ENCODE results near the gene RIPPLY3. TPM values are rescaled to one million over a fixed set of nuclear protein-coding genes. Genes with fewer than 3 reads are reported as not detected.
A peak's percentile ranks its signal among the peaks of the same experiment; 100 is the strongest.

RIPPLY3 gene
- polyA plus RNA-seq, 1 donor (not counting 4 experiments of a cell fraction or from before 2014, with no cell fraction given) = 0.05 TPM

- TF ChIP-seq EZH2 (IDR thresholded peaks at IDR 0.05; ENCODE audit: low read length) = no peak
- TF ChIP-seq, protein P1, sequence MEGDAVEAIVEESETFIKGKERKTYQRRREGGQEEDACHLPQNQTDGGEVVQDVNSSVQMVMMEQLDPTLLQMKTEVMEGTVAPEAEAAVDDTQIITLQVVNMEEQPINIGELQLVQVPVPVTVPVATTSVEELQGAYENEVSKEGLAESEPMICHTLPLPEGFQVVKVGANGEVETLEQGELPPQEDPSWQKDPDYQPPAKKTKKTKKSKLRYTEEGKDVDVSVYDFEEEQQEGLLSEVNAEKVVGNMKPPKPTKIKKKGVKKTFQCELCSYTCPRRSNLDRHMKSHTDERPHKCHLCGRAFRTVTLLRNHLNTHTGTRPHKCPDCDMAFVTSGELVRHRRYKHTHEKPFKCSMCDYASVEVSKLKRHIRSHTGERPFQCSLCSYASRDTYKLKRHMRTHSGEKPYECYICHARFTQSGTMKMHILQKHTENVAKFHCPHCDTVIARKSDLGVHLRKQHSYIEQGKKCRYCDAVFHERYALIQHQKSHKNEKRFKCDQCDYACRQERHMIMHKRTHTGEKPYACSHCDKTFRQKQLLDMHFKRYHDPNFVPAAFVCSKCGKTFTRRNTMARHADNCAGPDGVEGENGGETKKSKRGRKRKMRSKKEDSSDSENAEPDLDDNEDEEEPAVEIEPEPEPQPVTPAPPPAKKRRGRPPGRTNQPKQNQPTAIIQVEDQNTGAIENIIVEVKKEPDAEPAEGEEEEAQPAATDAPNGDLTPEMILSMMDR (optimal IDR thresholded peaks at IDR 0.05 in 1 of 3, IDR thresholded peaks at IDR 0.05 in 1 of 3, conservative IDR thresholded peaks at IDR 0.05 in 1 of 3; ENCODE audit: extremely low read depth in 1 of 3, insufficient read depth in 2 of 3, low read length in 3 of 3) = no peak
- Histone ChIP-seq H3K9me1 (ENCODE audit: control insufficient read depth, extremely low read depth, insufficient read depth, low read length) (no peaks in the 10 kb centered on the region), H4K20me1 (ENCODE audit: control insufficient read depth, extremely low read depth, insufficient read depth, low read length) (no peaks in the 10 kb centered on the region), H3K9ac (ENCODE audit: control insufficient read depth, extremely low read depth, insufficient read depth, low read length) (peak overlapping the region; percentile 74), H3K27me3 (ENCODE audit: control insufficient read depth, extremely low read depth, insufficient read depth, low read length) (no peaks in the 10 kb centered on the region), H3K36me3 (ENCODE audit: control insufficient read depth in 2 of 2, extremely low read depth in 1 of 2, insufficient read depth in 2 of 2, low read length in 2 of 2) (no peaks in the 10 kb centered on the region), H3K9me3 (ENCODE audit: control insufficient read depth, low read depth, low read length) (no peaks in the 10 kb centered on the region), H3K27ac (ENCODE audit: control insufficient read depth, insufficient read depth, low read length) (peak overlapping the region; percentile 39), H3K79me2 (ENCODE audit: control insufficient read depth, insufficient read depth, low read length) (no peaks in the 10 kb centered on the region), H3K4me2 (ENCODE audit: control insufficient read depth, extremely low read depth, insufficient read depth, low read depth, low read length) (peak overlapping the region; percentile 86), H3K4me3 (ENCODE audit: control insufficient read depth in 2 of 3, extremely low read depth in 1 of 3, insufficient read depth in 2 of 3, low read depth in 1 of 3, low read length in 3 of 3) (peak overlapping the region; percentile 46 to 69 (median 61)), H3K4me1 (ENCODE audit: control insufficient read depth, extremely low read depth, insufficient read depth, low read length) (peaks cover 9% of the 10 kb centered on the region), H2AFZ (ENCODE audit: control insufficient read depth, low read length) (peak overlapping the region; percentile 65)
- dilution Hi-C loops (cut with MboI; ENCODE audit: extremely low pct_ligation_motif_present, low sequenced_read_pairs) = no loop called here
- no peak for DNase-seq (ENCODE audit: low read depth, low spot score)
- no peak for FAIRE-seq
Measured at GRCh38 chr21:36966821-36967768, 39.4 kb upstream of the RIPPLY3 start.

GRCh38 chr21:36968414-36968813 lies 38.1 kb upstream of the RIPPLY3 start:
- H3K9ac ChIP-seq (ENCODE audit: control insufficient read depth, extremely low read depth, insufficient read depth, low read length) = no peak overlapping the region
- TF ChIP-seq, protein P1 (optimal IDR thresholded peaks at IDR 0.05 in 1 of 3, IDR thresholded peaks at IDR 0.05 in 1 of 3, conservative IDR thresholded peaks at IDR 0.05 in 1 of 3; ENCODE audit: extremely low read depth in 1 of 3, insufficient read depth in 2 of 3, low read length in 3 of 3) = no peak
- TF ChIP-seq EZH2 (IDR thresholded peaks at IDR 0.05; ENCODE audit: low read length) = no peak
- no peak overlapping the region for H3K4me3 ChIP-seq (ENCODE audit: control insufficient read depth in 2 of 3, extremely low read depth in 1 of 3, insufficient read depth in 2 of 3, low read depth in 1 of 3, low read length in 3 of 3)
- peaks cover 9% of the 10 kb centered on the region for H3K4me1 ChIP-seq (ENCODE audit: control insufficient read depth, extremely low read depth, insufficient read depth, low read length)
- no peaks in the 10 kb centered on the region for H3K9me3 ChIP-seq (ENCODE audit: control insufficient read depth, low read depth, low read length)
- no peak for FAIRE-seq
- no peak overlapping the region for H3K27ac ChIP-seq (ENCODE audit: control insufficient read depth, insufficient read depth, low read length)
- no peaks in the 10 kb centered on the region for H3K36me3 ChIP-seq (ENCODE audit: control insufficient read depth in 2 of 2, extremely low read depth in 1 of 2, insufficient read depth in 2 of 2, low read length in 2 of 2)
- H3K9me1 ChIP-seq (ENCODE audit: control insufficient read depth, extremely low read depth, insufficient read depth, low read length) = no peaks in the 10 kb centered on the region
- no peaks in the 10 kb centered on the region for H3K79me2 ChIP-seq (ENCODE audit: control insufficient read depth, insufficient read depth, low read length)
- dilution Hi-C loops (cut with MboI; ENCODE audit: extremely low pct_ligation_motif_present, low sequenced_read_pairs) = no loop called here
- H3K27me3 ChIP-seq (ENCODE audit: control insufficient read depth, extremely low read depth, insufficient read depth, low read length) = no peaks in the 10 kb centered on the region
- H3K4me2 ChIP-seq (ENCODE audit: control insufficient read depth, extremely low read depth, insufficient read depth, low read depth, low read length) = no peak overlapping the region
- no peak for DNase-seq (ENCODE audit: low read depth, low spot score)
- H4K20me1 ChIP-seq (ENCODE audit: control insufficient read depth, extremely low read depth, insufficient read depth, low read length) = no peaks in the 10 kb centered on the region
- no peak overlapping the region for H2AFZ ChIP-seq (ENCODE audit: control insufficient read depth, low read length)

Data from keratinocyte (primary cell).